Loucy (cell line): ENCODE results near the gene MYBPHL.
A peak's percentile ranks its signal among the peaks of the same experiment; 100 is the strongest.

Experiments
- EZH2phosphoT487 ChIP-seq: fragments of 200-600 bp; IDR thresholded peaks from 2 replicates; pipeline ENCODE4 v1.6.1; 2018; ENCODE audit warnings: antibody characterized with exemption, mild to moderate bottlenecking, moderate library complexity, borderline replicate concordance
- TF ChIP-seq, protein P1 (sequence below): fragments of 200-600 bp; sonication (generic); conservative IDR thresholded peaks from 2 replicates; pipeline ENCODE4 v1.5.1; 2014; ENCODE audit warnings: mild to moderate bottlenecking, antibody characterized with exemption, low read length

- TF ChIP-seq, protein P1, sequence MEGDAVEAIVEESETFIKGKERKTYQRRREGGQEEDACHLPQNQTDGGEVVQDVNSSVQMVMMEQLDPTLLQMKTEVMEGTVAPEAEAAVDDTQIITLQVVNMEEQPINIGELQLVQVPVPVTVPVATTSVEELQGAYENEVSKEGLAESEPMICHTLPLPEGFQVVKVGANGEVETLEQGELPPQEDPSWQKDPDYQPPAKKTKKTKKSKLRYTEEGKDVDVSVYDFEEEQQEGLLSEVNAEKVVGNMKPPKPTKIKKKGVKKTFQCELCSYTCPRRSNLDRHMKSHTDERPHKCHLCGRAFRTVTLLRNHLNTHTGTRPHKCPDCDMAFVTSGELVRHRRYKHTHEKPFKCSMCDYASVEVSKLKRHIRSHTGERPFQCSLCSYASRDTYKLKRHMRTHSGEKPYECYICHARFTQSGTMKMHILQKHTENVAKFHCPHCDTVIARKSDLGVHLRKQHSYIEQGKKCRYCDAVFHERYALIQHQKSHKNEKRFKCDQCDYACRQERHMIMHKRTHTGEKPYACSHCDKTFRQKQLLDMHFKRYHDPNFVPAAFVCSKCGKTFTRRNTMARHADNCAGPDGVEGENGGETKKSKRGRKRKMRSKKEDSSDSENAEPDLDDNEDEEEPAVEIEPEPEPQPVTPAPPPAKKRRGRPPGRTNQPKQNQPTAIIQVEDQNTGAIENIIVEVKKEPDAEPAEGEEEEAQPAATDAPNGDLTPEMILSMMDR, result peak; percentile 91
- no peak for TF ChIP-seq EZH2phosphoT487
Observed at GRCh38 chr1:109277434-109278204, 29.2 kb downstream of the MYBPHL start.
